Left lung (tissue), 10 donors: ENCODE measurements around the gene CADM2. TPM values are rescaled to one million over a fixed set of nuclear protein-coding genes. Genes with fewer than 3 reads are reported as not detected.

Experiments used
- ATAC-seq: fragments of 200-7000 bp; cut with Tn5 transposase; one replicate; pipeline ENCODE4 v1.9.1; 2020; ENCODE audit warnings: moderate library complexity
- DNase-seq, 4 donors: peaks; one replicate each; pipeline ENCODE4 v3.0.0-alpha.2; 2013 to 2020
- H3K27ac ChIP-seq, 2 donors: fragments of 200-600 bp; sonication (generic) in 1 of 2; one replicate each; pipeline versions ENCODE4 v1.5.0 to v1.8.0; 2020 to 2021
- H3K27me3 ChIP-seq, 2 donors: fragments of 200-600 bp; sonication (generic) in 1 of 2; one replicate each; pipeline versions ENCODE4 v1.5.0 to v1.8.0; 2020 to 2021
- H3K36me3 ChIP-seq, 2 donors: fragments of 200-600 bp; sonication (generic) in 1 of 2; one replicate each; pipeline versions ENCODE4 v1.5.0 to v1.8.0; 2020 to 2021
- H3K4me1 ChIP-seq, 2 donors: fragments of 200-600 bp; one replicate each; pipeline ENCODE4 v1.8.0; 2021
- H3K4me3 ChIP-seq, 2 donors: fragments of 200-600 bp; sonication (generic) in 1 of 2; one replicate each; pipeline versions ENCODE4 v1.5.0 to v1.8.0; 2020 to 2021; ENCODE audit warnings: mild to moderate bottlenecking in 1 of 2
- H3K9me3 ChIP-seq, 2 donors: fragments of 200-600 bp; sonication (generic) in 1 of 2; one replicate each; pipeline versions ENCODE4 v1.5.0 to v1.8.0; 2020 to 2021
- CTCF ChIP-seq, 2 donors: fragments of 200-600 bp; sonication (generic) in 1 of 2; IDR thresholded peaks; one replicate each; pipeline versions ENCODE4 v1.5.0 to v1.8.0; 2021; ENCODE audit warnings: antibody characterized with exemption in 2 of 2
- intact Hi-C, 2 donors: fragments of 100-400 bp; cut with DNase I; formaldehyde crosslinking; loops; one replicate each; pipeline versions ENCODE4 v1.11.2 to v1.14.2; 2022
- polyA plus RNA-seq, 6 donors: library from polyadenylated mRNA; unstranded; fragments of 120-200 nt; gene quantifications; one replicate each; pipeline ENCODE4 v1.2.1, GENCODE V29; 2013; ENCODE audit not compliant: insufficient read length in 6 of 6
- total RNA-seq, 2 donors: library from RNA; stranded (reverse); fragmentation: NEBNext Ultra II Directional; extraction: Animal tissue kit (Norgen Biotek cat#: 25700); gene quantifications; one replicate each; pipeline ENCODE4 v1.2.1, GENCODE V29; 2021
- donor health status: DM: no; HTN: yes; CAD: no.
- donor health status: DM: no; HTN: no; CAD: no.

Gene CADM2
- total and polyA plus RNA-seq, 8 donors, result 0.16 to 2.3 (median 0.74) TPM

GRCh38 chr3:85303156-85303555 lies 344.4 kb downstream of the CADM2 start:
- Histone ChIP-seq H3K27ac (no peak overlapping the region), H3K4me3 (no peak overlapping the region), H3K36me3 (no peaks in the 10 kb centered on the region), H3K9me3 (no peaks in the 10 kb centered on the region), H3K27me3 (no peaks in the 10 kb centered on the region), H3K4me1 (no peaks in the 10 kb centered on the region)
- DNase-seq (no peak), ATAC-seq (no peak)
- intact Hi-C loops, result no loop called here
- no peak for TF ChIP-seq CTCF (IDR thresholded peaks at IDR 0.05)

- intact Hi-C loops, result no loop called here
- no peak for TF ChIP-seq CTCF (IDR thresholded peaks at IDR 0.05)
- H3K9me3 ChIP-seq, result no peaks in the 10 kb centered on the region
- no peak for ATAC-seq
- H3K36me3 ChIP-seq, result no peaks in the 10 kb centered on the region
- H3K4me1 ChIP-seq, result no peaks in the 10 kb centered on the region
- no peaks in the 10 kb centered on the region for H3K27me3 ChIP-seq
- DNase-seq, result no peak
- no peak overlapping the region for H3K4me3 ChIP-seq
- H3K27ac ChIP-seq, result no peak overlapping the region
Observed at GRCh38 chr3:85304360-85304964, 345.7 kb downstream of the CADM2 start.

GRCh38 chr3:85312331-85312730 lies 353.5 kb downstream of the CADM2 start:
- H3K4me3 ChIP-seq, result no peak overlapping the region
- no peaks in the 10 kb centered on the region for H3K27me3 ChIP-seq
- DNase-seq (no peak), ATAC-seq (no peak)
- no peak overlapping the region for H3K27ac ChIP-seq
- H3K4me1 ChIP-seq, result no peaks in the 10 kb centered on the region
- intact Hi-C loops, result no loop called here
- H3K36me3 ChIP-seq, result no peaks in the 10 kb centered on the region
- no peaks in the 10 kb centered on the region for H3K9me3 ChIP-seq
- TF ChIP-seq CTCF (IDR thresholded peaks at IDR 0.05), result no peak

- Histone ChIP-seq H3K4me1 (no peaks in the 10 kb centered on the region), H3K4me3 (no peak overlapping the region), H3K27me3 (no peaks in the 10 kb centered on the region), H3K9me3 (no peaks in the 10 kb centered on the region), H3K36me3 (no peaks in the 10 kb centered on the region), H3K27ac (no peak overlapping the region)
- intact Hi-C loops, result no loop called here
- TF ChIP-seq CTCF (IDR thresholded peaks at IDR 0.05), result no peak
- ATAC-seq, result no peak
- DNase-seq, result no peak
Observed at GRCh38 chr3:85313380-85313779, 354.6 kb downstream of the CADM2 start.

- DNase-seq (no peak), ATAC-seq (no peak)
- intact Hi-C loops, result no loop called here
- H3K4me1 ChIP-seq, result no peaks in the 10 kb centered on the region
- no peak overlapping the region for H3K27ac ChIP-seq
- no peaks in the 10 kb centered on the region for H3K9me3 ChIP-seq
- H3K36me3 ChIP-seq, result no peaks in the 10 kb centered on the region
- H3K27me3 ChIP-seq, result no peaks in the 10 kb centered on the region
- H3K4me3 ChIP-seq, result no peak overlapping the region
- TF ChIP-seq CTCF (IDR thresholded peaks at IDR 0.05), result no peak
Observed at GRCh38 chr3:85316252-85316651, 357.5 kb downstream of the CADM2 start.
